IPS-11a (cell line): ENCODE measurements around the gene SMAD3.

Experiments
- H3K4me3 ChIP-seq: one replicate; pipeline ENCODE4 v1.5.1; 2013; ENCODE audit warnings: low read depth, low read length, control low read depth

SMAD3 gene

GRCh38 chr15:67225336-67225735 is 159.9 kb downstream of the SMAD3 start:
- no peak overlapping the region for H3K4me3 ChIP-seq

- H3K4me3 ChIP-seq: no peak overlapping the region
Observed at GRCh38 chr15:67227431-67227830, 162.0 kb downstream of the SMAD3 start.

- no peak overlapping the region for H3K4me3 ChIP-seq
Observed at GRCh38 chr15:67227846-67228245, 162.4 kb downstream of the SMAD3 start.

- no peak overlapping the region for H3K4me3 ChIP-seq
Observed at GRCh38 chr15:67228286-67228685, 162.9 kb downstream of the SMAD3 start.

- no peak overlapping the region for H3K4me3 ChIP-seq
Observed at GRCh38 chr15:67230504-67230903, 165.1 kb downstream of the SMAD3 start.

- H3K4me3 ChIP-seq: no peak overlapping the region
Observed at GRCh38 chr15:67232591-67232990, 167.2 kb downstream of the SMAD3 start.

GRCh38 chr15:67240235-67241131 is 175.1 kb downstream of the SMAD3 start:
- no peak overlapping the region for H3K4me3 ChIP-seq

GRCh38 chr15:67241132-67241855 is 175.9 kb downstream of the SMAD3 start:
- H3K4me3 ChIP-seq: no peak overlapping the region

GRCh38 chr15:67242708-67243111 is 177.3 kb downstream of the SMAD3 start:
- H3K4me3 ChIP-seq: no peak overlapping the region
